ENCODE data around the gene RBBP8NL. TPM values are rescaled to one million over a fixed set of nuclear protein-coding genes. Genes with fewer than 3 reads are reported as not detected.

Gene RBBP8NL
- total RNA-seq, 1 experiment from 2014 or later: 14.0 TPM

DNA sequence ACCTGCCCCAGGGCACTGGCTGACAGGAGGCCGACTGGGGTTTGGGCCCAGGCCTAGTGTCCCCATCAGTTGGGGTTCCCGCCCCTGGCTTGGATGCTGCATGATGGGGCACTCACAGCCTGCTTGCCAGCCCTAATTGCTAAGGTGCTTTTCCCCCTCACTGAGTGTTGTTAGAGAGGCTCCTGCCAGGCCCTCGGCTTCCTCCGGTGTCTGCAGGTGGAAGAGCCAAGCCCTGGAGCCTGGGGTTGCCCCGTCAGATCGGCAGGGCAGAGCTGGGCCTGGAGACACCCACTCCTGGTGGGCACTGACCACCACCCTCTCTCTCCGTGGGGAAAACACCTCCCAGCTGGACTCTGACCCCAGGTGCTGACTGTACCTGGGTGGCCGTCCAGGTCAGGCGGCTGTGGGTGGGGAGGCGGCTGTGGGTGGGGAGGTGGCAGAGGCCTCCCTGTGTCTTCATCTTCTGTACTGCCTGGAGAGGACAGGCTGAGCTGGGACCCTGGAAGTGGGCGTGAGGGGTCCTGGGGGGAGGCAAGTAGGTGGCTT is 14.2 kb downstream of the RBBP8NL start:
- no peaks in the 10 kb centered on the region for H3K9me2 ChIP-seq (ENCODE audit: insufficient read depth)
- no peak for DNase-seq
- 0 out of 2 replicates have a peak, but pooled peaks cover 7% of the 10 kb centered on the region for H4K20me1 ChIP-seq (ENCODE audit: insufficient read depth)
- CTCF ChIA-PET: no interaction called here
- H2AFZ ChIP-seq: no peak overlapping the region
- no peak overlapping the region for H3K4me2 ChIP-seq
- TF ChIP-seq EZH2 (IDR thresholded peaks at IDR 0.05; ENCODE audit: low read depth): no peak
- TF ChIP-seq, protein P1, sequence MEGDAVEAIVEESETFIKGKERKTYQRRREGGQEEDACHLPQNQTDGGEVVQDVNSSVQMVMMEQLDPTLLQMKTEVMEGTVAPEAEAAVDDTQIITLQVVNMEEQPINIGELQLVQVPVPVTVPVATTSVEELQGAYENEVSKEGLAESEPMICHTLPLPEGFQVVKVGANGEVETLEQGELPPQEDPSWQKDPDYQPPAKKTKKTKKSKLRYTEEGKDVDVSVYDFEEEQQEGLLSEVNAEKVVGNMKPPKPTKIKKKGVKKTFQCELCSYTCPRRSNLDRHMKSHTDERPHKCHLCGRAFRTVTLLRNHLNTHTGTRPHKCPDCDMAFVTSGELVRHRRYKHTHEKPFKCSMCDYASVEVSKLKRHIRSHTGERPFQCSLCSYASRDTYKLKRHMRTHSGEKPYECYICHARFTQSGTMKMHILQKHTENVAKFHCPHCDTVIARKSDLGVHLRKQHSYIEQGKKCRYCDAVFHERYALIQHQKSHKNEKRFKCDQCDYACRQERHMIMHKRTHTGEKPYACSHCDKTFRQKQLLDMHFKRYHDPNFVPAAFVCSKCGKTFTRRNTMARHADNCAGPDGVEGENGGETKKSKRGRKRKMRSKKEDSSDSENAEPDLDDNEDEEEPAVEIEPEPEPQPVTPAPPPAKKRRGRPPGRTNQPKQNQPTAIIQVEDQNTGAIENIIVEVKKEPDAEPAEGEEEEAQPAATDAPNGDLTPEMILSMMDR (conservative IDR thresholded peaks at IDR 0.05): no peak
- H3K9me3 ChIP-seq (ENCODE audit: insufficient read depth, low read depth): no peaks in the 10 kb centered on the region
- POLR2A ChIA-PET (ENCODE audit: unreplicated experiment): no interaction called here
- no peaks in the 10 kb centered on the region for H3K79me2 ChIP-seq (ENCODE audit: low read depth)
- H3F3A ChIP-seq (ENCODE audit: insufficient read depth, low read depth): peaks cover 8% of the 10 kb centered on the region; the same call in 1 of the 2 replicates
- no TSS peak for BruUV-seq (replicated peaks)
- H3K27ac ChIP-seq: no peak overlapping the region
- no peak overlapping the region for H3K4me3 ChIP-seq
- no peaks in the 10 kb centered on the region; the same call in 1 of the 2 replicates for H3K4me1 ChIP-seq (replicated peaks; ENCODE audit: insufficient read depth)
- H3K36me3 ChIP-seq (ENCODE audit: low read depth): no peaks in the 10 kb centered on the region
- H3K27me3 ChIP-seq (ENCODE audit: insufficient read depth, low read depth): no peaks in the 10 kb centered on the region
- intact Hi-C loops (cut with micrococcal nuclease; ENCODE audit: unreplicated experiment): loop anchor here (5.0 kb wide), 1 partner anchor 84 kb away; no protein-coding TSS in a partner anchor

GRCh38 chr20:62412194-62413024 is 14.9 kb downstream of the RBBP8NL start:
- Histone ChIP-seq H4K20me1 (ENCODE audit: insufficient read depth) (0 out of 2 replicates have a peak, but pooled peaks cover 7% of the 10 kb centered on the region), H3F3A (ENCODE audit: insufficient read depth, low read depth) (peaks cover 11% of the 10 kb centered on the region; the same call in 1 of the 2 replicates), H3K27me3 (ENCODE audit: insufficient read depth, low read depth) (no peaks in the 10 kb centered on the region), H3K79me2 (ENCODE audit: low read depth) (no peaks in the 10 kb centered on the region), H3K4me2 (no peak overlapping the region), H2AFZ (no peak overlapping the region), H3K9me3 (ENCODE audit: insufficient read depth, low read depth) (no peaks in the 10 kb centered on the region), H3K9me2 (ENCODE audit: insufficient read depth) (no peaks in the 10 kb centered on the region), H3K36me3 (ENCODE audit: low read depth) (no peaks in the 10 kb centered on the region), H3K4me3 (no peak overlapping the region), H3K27ac (no peak overlapping the region), H3K4me1 (replicated peaks; ENCODE audit: insufficient read depth) (peaks cover 5% of the 10 kb centered on the region)
- POLR2A ChIA-PET (ENCODE audit: unreplicated experiment): no interaction called here
- no peak for TF ChIP-seq EZH2 (IDR thresholded peaks at IDR 0.05; ENCODE audit: low read depth)
- TF ChIP-seq, protein P1 (conservative IDR thresholded peaks at IDR 0.05): no peak
- CTCF ChIA-PET: no interaction called here
- no TSS peak for BruUV-seq (replicated peaks)
- intact Hi-C loops (cut with micrococcal nuclease; ENCODE audit: unreplicated experiment): loop anchor here (5.0 kb wide), 1 partner anchor 85 kb away; no protein-coding TSS in a partner anchor
- no peak for DNase-seq

- ChIA-PET CTCF (no interaction called here), POLR2A (ENCODE audit: unreplicated experiment) (no interaction called here)
- no peak for TF ChIP-seq EZH2 (IDR thresholded peaks at IDR 0.05; ENCODE audit: low read depth)
- TF ChIP-seq, protein P1 (conservative IDR thresholded peaks at IDR 0.05): no peak
- no peaks in the 10 kb centered on the region for H3K9me2 ChIP-seq (ENCODE audit: insufficient read depth)
- H3K79me2 ChIP-seq (ENCODE audit: low read depth): no peaks in the 10 kb centered on the region
- H2AFZ ChIP-seq: no peak overlapping the region
- no TSS peak for BruUV-seq (replicated peaks)
- H3K27ac ChIP-seq: no peak overlapping the region
- intact Hi-C loops (cut with micrococcal nuclease; ENCODE audit: unreplicated experiment): loop anchor here (5.0 kb wide), 1 partner anchor 86 kb away; no protein-coding TSS in a partner anchor
- H3K4me1 ChIP-seq (replicated peaks; ENCODE audit: insufficient read depth): peaks cover 6% of the 10 kb centered on the region
- peaks cover 11% of the 10 kb centered on the region; the same call in 1 of the 2 replicates for H3F3A ChIP-seq (ENCODE audit: insufficient read depth, low read depth)
- H3K36me3 ChIP-seq (ENCODE audit: low read depth): no peaks in the 10 kb centered on the region
- no peaks in the 10 kb centered on the region for H3K27me3 ChIP-seq (ENCODE audit: insufficient read depth, low read depth)
- 0 out of 2 replicates have a peak, but pooled peaks cover 7% of the 10 kb centered on the region for H4K20me1 ChIP-seq (ENCODE audit: insufficient read depth)
- H3K4me2 ChIP-seq: no peak overlapping the region
- no peaks in the 10 kb centered on the region for H3K9me3 ChIP-seq (ENCODE audit: insufficient read depth, low read depth)
- H3K4me3 ChIP-seq: no peak overlapping the region
- no peak for DNase-seq
Measured at GRCh38 chr20:62411479-62412193, 15.7 kb downstream of the RBBP8NL start.

All from PC-9 (cell line).